Left kidney (tissue), 2 donors: ENCODE results near the gene ZCCHC3. TPM values are rescaled to one million over a fixed set of nuclear protein-coding genes. Genes with fewer than 3 reads are reported as not detected.
"Not testable (repeated sequence)": the region's sequence is repeated elsewhere in the genome, so short reads cannot be mapped to it uniquely, and the experiment has no call there.

Source experiments
- DNase-seq: peaks from one replicate; pipeline ENCODE4 v3.0.0-alpha.2; 2013
- polyA plus RNA-seq: library from polyadenylated mRNA; unstranded; fragments of 120-200 nt; gene quantifications from one replicate; pipeline ENCODE4 v1.2.1, GENCODE V29; 2013; ENCODE audit not compliant: insufficient read length

Gene ZCCHC3
- polyA plus RNA-seq, 1 donor = 44.7 TPM

- DNase-seq = no peak
These were observed 14.7 kb downstream of the ZCCHC3 start for GRCh38 chr20:312067-312466.

DNA sequence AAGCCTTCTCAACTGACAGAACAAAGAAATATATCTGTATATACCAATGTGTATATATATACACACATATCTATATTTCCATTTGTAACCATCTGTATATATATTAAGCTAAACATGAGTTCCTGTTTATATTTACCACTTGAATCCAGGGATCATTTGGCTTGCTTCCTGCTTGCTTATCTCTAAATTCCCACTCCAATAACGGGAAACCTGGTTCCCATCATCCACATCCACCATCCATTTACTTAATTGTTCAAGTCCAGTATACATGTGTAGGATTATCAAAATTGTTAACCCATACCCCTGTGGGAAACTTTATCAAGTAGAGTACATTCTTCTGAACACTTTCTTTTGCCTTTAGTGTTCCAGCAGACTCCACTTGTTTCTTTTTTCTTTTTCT, 15.5 kb downstream of the ZCCHC3 start:
- no peak for DNase-seq

DNA sequence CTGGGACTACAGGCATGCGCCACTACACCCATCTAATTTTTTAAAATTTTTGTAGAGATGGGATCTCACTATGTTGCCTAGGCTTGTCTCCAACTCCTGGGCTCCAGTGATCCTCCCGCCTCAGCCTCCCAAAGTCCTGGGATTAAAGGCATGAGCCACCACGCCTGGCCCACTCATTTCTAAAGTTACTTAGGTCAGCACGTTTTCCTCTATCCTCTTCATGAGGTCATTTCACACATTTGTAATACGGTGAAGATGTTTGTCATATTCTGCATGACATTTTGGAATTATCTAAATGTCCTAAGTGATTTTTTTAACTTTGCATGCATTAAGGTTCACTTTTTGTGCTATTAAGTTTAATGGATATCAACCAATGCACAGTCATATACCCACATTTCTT, 16.0 kb downstream of the ZCCHC3 start:
- no peak for DNase-seq

DNA sequence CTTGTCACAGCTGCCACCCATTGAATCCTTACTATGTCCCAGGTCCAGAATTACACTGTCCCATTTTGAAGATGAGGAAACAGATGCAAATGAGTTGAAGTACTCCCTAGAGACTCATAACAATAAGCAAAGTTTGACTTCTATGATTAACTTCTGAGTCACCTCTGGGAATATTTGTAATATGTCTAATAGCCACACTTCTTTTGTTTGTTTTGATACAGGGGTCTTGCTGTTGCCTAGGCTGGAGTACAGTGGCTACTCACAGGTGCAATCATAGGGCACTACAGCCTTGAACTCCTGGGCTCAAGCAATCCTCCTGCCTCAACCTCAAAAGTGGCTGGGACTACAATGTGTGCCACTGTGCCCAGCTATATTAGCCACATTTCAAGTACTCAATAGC, 16.6 kb downstream of the ZCCHC3 start:
- no peak for DNase-seq

DNA sequence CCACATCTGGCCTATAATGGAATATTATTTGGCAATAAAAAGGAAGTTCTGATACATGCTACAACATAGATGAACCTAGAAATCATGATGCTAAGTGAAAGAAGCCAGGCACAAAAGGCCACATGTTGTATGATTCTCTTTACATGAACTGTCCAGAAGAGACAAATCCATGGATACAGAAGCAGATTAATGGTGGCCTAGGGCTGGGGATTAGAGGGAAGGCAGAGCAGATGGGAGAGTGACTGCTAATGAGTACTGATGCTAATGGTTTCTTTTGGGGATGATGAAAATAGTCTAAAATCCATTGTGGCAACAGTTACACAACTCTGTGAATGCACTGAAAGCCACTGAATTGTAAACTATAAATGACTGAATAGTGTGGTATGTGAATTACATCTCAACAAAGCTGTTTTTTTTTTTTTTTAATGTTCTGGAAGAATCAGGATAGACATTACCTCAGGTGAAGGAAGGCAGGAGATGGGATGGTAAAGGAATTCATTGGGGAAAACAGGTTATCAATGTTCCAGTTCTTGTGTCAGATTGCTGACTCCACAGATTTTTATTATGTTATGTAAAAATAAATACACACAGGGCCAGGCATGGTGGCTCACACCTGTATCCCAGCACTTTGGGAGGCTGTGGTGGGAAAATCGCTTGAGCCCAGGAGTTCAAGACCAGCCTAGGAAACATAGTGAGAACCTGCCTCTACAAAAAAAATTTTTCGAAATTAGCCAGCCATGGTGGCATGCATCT, 19.1 kb downstream of the ZCCHC3 start:
- DNase-seq = no peak

DNA sequence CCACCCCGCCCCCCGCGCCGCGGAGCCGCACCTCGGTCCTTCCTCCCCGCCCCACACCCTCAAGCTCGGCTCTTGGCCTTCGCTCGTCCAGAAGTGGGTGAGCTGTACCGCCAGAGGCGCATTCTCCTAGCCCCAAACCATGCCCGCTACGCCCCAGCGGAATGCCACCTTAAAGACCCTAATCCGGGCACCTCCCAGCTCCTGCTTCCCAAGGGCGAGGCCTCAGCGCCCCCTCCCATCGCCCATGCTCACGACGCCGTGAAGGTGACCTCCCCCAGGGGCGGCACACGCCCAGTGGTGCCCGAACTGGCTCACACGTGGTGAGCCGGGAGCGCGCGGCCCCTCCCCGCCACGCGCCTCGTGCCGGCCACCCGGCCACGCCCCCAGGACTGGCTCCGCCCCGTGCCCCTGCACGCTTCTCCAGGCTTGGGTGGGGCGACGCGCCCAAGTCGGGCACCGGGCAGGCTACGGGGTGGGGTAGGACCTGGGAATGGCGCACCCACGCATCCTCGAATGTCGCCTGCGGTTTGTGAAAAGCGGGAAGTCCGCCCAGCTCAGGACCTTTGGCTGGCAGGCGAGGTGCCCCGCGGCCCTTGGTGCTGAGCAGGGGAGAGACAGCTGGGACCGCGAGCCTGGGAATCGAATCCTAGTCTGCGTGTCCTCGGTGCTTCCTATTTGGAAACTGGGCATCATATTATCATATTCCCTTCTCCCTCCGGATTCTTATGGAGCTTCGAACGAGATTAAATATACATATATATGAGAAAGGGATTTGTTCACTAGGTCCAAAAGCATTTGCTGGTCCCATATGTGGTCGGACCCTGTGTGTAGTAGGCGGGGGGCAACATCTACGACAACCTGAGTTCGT, 27.0 kb downstream of the ZCCHC3 start:
- DNase-seq = peak; percentile 90

- DNase-seq = peak; percentile 93
These were observed 27.9 kb downstream of the ZCCHC3 start, which contains the start of gene SOX12 for GRCh38 chr20:325045-325888. Gene SOX12, plus strand, starts transcription at chr20:325552. Its CDS starts 373 bp downstream, at chr20:325925.

DNA sequence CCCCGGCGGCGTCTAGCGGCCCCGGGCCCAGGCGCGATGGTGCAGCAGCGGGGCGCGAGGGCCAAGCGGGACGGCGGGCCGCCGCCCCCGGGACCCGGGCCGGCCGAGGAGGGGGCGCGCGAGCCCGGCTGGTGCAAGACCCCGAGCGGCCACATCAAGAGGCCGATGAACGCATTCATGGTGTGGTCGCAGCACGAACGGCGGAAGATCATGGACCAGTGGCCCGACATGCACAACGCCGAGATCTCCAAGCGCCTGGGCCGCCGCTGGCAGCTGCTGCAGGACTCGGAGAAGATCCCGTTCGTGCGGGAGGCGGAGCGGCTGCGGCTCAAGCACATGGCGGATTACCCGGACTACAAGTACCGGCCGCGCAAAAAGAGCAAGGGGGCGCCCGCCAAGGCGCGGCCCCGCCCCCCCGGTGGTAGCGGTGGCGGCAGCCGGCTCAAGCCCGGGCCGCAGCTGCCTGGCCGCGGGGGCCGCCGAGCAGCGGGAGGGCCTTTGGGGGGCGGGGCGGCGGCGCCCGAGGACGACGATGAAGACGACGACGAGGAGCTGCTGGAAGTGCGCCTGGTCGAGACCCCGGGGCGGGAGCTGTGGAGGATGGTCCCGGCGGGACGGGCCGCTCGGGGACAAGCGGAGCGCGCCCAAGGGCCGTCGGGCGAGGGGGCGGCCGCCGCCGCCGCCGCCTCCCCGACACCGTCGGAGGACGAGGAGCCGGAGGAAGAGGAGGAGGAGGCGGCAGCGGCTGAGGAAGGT, 28.7 kb downstream of the ZCCHC3 start:
- DNase-seq = peak; percentile 55

DNA sequence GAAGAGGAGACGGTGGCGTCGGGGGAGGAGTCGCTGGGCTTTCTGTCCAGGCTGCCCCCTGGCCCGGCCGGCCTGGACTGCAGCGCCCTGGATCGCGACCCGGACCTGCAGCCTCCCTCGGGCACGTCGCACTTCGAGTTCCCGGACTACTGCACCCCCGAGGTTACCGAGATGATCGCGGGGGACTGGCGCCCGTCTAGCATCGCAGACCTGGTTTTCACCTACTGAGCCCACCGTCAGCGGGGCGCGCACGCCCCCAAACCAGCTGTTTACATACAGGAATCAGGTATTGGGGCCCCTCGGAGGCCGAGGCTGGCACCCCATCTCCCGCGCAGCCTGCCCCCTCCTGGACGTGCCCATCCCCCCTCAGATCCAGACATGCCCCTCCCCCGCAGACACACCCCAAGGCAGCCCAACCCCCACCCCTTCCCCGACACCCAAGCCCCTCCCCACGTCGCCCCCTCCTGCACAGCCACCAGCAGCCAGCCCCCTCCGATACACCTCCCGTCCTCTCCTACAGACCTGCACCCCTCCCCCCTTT, 29.3 kb downstream of the ZCCHC3 start:
- no peak for DNase-seq

- peak; percentile 94 for DNase-seq
These were observed 30.0 kb downstream of the ZCCHC3 start for GRCh38 chr20:327186-328026.

DNA sequence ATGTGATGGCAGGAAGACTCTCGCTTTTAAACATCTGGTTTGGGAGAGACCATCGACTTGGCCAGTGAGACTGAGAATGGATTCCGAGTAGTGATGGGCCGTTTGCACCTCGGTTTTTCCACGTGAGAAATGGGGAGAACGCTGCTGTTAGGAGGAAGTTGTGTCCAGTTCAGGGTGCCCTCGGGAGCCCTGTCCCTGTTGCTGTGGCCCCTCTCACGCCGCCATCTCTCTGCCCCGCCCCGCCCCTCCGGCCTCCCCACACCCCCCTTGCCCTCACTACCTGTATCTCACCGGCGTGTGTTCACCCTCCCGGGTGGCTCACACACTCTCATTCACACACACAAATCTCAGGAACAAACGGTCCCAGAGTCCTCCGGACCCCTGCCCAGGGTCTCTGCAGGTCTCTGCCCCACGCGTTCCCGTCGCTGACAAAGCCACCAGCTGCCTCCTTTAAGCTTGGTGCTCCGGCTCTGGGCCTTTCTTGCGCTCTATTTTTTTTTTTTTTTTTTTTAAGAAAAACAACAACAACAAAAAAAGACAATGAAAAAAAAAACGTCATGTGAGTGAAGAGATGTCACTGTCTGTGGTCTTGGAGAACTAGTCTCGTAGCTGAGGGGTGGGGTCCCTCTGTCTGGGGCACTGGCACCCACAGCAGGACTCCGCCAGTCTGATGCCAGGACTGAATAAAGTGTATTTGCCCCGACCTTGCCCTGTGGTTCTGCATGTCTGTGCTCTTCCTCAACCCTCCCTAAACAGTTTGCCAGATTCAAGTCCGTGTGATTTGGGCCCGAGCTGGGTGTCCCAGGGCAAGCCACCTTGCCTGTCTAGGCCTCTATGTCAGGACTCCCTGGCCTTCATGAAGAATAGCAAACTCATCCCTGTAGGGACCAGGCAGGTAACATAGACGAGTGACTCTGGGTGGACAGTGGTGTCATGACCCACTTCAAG, 30.9 kb downstream of the ZCCHC3 start:
- DNase-seq = no peak

GRCh38 chr20:328975-329695, 31.8 kb downstream of the ZCCHC3 start:
- no peak for DNase-seq

- DNase-seq = no peak
These were observed 32.5 kb downstream of the ZCCHC3 start for GRCh38 chr20:329851-330232.

- DNase-seq = peak; percentile 65
These were observed 33.1 kb downstream of the ZCCHC3 start for GRCh38 chr20:330233-331149.

GRCh38 chr20:334578-334977, 37.2 kb downstream of the ZCCHC3 start:
- DNase-seq = no peak

DNA sequence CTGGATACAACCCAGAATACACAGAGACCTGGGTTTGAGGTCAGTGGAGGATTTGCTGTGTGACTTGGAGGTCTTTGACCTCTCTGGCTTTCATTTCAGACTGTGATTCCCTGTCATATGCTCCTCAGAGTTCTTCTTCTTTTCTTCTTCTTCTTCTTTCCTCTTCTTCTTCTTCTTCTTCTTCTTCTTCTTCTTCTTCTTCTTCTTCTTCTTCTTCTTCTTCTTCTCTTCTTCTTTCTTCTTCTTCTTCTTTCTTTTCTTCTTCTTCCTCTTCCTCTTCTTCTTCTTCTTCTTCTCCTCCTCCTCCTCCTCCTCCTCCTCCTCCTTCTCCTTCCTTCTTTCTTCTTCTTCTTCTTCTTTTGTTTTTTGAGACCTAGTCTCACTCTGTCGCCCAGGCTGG, 38.7 kb downstream of the ZCCHC3 start:
- not testable (repeated sequence) for DNase-seq

- DNase-seq = no peak
These were observed 44.3 kb downstream of the ZCCHC3 start for GRCh38 chr20:341682-342081.
